Measurements from ENCODE around the gene B4GALNT4.

DNA sequence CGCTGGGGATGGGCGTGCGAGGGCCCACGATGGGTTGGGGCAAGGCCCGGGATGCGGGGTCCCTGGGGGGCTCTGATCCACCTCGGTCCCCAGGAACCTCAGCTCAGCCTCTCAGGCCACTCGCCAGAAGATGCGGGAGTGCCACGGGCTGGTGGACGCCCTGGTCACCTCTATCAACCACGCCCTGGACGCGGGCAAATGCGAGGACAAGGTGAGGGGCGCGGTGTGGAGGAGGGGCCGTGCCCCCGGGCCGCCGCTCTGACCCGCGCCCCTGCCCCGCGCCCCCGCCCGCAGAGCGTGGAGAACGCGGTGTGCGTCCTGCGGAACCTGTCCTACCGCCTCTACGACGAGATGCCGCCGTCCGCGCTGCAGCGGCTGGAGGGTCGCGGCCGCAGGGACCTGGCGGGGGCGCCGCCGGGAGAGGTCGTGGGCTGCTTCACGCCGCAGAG is 31.0 kb downstream of the B4GALNT4 start:
- TF ChIP-seq CTCF (IDR thresholded peaks at IDR 0.05) (no peak), POLR2A (IDR thresholded peaks at IDR 0.05) (no peak)

Measured in uterus (tissue), 2 donors.